ENCODE data around the gene KCNH1.

The KCNH1 gene

DNA sequence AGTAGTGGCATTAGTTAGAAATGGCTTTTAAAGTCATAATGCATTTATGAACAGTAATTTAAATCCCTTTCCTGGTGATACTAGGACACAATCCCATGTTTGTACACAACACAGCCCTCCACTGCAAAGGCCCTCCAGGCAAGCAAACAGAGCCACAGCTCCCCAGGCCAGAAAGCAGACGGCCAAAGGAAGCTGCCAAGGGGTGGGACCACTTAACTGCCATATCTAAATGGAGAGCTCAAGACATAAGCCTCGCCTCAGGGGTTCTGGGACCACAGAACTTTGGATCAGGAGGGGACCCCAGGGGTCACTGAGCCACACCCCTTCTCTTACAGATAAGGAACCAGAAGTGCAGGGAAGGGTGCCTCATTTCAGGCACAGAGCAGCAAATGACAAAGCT, 189.7 kb downstream of the KCNH1 start:
- Histone ChIP-seq H3K27ac (ENCODE audit: low read length) (no peak overlapping the region), H3K27me3 (ENCODE audit: low read depth, low read length) (no peaks in the 10 kb centered on the region), H3K4me1 (ENCODE audit: control insufficient read depth in 1 of 2, insufficient read depth in 2 of 2, low read length in 2 of 2) (no peaks in the 10 kb centered on the region), H3K36me3 (ENCODE audit: control insufficient read depth in 1 of 2, insufficient read depth in 2 of 2, low read length in 2 of 2) (no peaks in the 10 kb centered on the region), H3K9me3 (ENCODE audit: control insufficient read depth in 1 of 2, low read length in 2 of 2) (no peaks in the 10 kb centered on the region), H3K4me3 (ENCODE audit: low read depth in 1 of 2, low read length in 2 of 2) (no peak overlapping the region)

DNA sequence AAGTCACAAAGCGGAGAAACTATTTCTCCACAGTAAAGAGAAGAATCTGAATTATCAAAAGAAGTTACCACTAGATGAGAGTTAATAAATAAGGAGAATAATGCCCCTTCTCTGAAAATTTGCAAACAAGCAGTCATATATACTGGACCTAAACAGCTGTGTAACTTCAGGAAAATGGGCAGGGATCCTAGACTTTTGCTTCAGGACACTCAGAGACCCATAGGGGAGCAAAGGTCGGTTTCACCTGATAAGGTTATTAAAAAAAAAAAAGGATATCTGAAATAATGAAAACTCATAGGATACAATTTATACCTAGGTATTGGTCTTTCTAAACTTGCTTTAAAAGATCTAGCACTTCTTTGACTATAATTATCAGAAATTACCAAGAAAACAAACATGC, 191.4 kb downstream of the KCNH1 start:
- Histone ChIP-seq H3K9me3 (ENCODE audit: control insufficient read depth in 1 of 2, low read length in 2 of 2) (no peaks in the 10 kb centered on the region), H3K36me3 (ENCODE audit: control insufficient read depth in 1 of 2, insufficient read depth in 2 of 2, low read length in 2 of 2) (no peaks in the 10 kb centered on the region), H3K27me3 (ENCODE audit: low read depth, low read length) (no peaks in the 10 kb centered on the region), H3K4me1 (ENCODE audit: control insufficient read depth in 1 of 2, insufficient read depth in 2 of 2, low read length in 2 of 2) (no peaks in the 10 kb centered on the region), H3K27ac (ENCODE audit: low read length) (no peak overlapping the region), H3K4me3 (ENCODE audit: low read depth in 1 of 2, low read length in 2 of 2) (no peak overlapping the region)

DNA sequence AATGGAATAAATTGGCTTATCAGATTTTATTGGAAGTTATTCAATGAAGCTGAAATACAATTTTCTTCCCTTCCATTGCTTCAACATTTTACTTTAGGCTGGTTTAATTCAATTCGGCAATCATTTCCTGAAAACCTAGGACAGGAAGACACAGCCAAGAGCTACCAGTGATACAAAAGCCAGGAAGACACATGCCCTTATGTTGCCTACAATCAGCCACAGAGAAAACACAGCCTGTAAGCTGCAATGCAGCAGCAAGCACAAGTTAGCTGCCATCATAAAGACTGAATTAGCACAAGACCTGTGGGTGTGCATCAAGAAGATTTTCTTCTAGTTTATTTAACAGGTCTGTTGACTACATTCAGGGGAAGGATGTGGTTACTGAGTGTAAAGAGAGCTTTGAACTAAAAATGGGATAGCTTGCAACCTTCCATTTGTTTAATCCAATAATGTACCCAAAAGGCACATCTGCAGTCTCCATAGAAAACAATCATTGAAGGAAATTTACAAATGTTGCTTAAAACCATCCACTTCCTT, 193.8 kb downstream of the KCNH1 start:
- no peaks in the 10 kb centered on the region for H3K27me3 ChIP-seq (ENCODE audit: low read depth, low read length)
- no peaks in the 10 kb centered on the region for H3K36me3 ChIP-seq (ENCODE audit: control insufficient read depth in 1 of 2, insufficient read depth in 2 of 2, low read length in 2 of 2)
- H3K9me3 ChIP-seq (ENCODE audit: control insufficient read depth in 1 of 2, low read length in 2 of 2) = no peaks in the 10 kb centered on the region
- H3K4me3 ChIP-seq (ENCODE audit: low read depth in 1 of 2, low read length in 2 of 2) = no peak overlapping the region
- H3K4me1 ChIP-seq (ENCODE audit: control insufficient read depth in 1 of 2, insufficient read depth in 2 of 2, low read length in 2 of 2) = no peaks in the 10 kb centered on the region
- H3K27ac ChIP-seq (ENCODE audit: low read length) = no peak overlapping the region

DNA sequence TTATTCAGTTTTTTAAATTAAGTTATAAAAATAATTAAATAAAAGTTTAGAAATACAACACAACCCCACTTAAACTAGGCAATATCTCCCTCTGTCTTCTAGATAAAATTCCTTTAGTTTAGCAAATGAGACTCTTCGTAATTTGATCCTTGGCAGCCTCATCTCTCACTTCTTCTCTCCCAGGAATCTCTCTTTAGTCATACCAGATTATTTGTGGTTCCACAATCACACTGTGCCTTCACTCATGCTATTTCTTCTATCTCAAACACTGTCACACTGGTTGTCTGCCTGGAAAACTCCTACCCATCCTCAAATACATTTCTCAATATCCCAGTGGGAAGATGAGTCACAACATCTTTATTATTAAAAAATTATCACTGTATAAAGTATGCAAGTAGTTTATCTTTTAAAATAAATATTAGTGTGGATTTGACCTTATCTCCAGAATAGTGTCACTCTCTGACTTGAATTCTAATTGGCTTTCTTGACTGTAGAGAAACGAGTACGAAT, 195.5 kb downstream of the KCNH1 start:
- Histone ChIP-seq H3K4me3 (ENCODE audit: low read depth in 1 of 2, low read length in 2 of 2) (no peak overlapping the region), H3K27me3 (ENCODE audit: low read depth, low read length) (no peaks in the 10 kb centered on the region), H3K4me1 (ENCODE audit: control insufficient read depth in 1 of 2, insufficient read depth in 2 of 2, low read length in 2 of 2) (no peaks in the 10 kb centered on the region), H3K27ac (ENCODE audit: low read length) (no peak overlapping the region), H3K9me3 (ENCODE audit: control insufficient read depth in 1 of 2, low read length in 2 of 2) (no peaks in the 10 kb centered on the region), H3K36me3 (ENCODE audit: control insufficient read depth in 1 of 2, insufficient read depth in 2 of 2, low read length in 2 of 2) (no peaks in the 10 kb centered on the region)

DNA sequence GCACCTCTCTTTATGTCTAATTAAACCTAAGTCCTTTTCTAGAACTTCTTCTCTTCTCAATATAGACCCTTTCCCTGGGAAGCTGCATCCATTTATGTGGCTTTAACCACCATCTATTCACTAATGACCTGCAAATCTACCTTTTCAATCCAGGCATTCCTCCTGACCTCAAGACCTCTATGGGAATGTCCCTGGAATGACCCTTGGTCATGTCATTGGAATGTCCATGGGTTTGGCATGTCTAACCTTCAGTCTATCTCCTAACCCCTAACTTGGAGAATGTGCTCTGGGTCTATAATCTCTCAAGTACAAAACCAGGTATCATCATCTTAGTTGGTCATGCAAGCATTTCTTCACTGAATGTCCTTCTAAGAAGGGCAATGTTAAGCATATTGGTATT, 196.1 kb downstream of the KCNH1 start:
- no peaks in the 10 kb centered on the region for H3K36me3 ChIP-seq (ENCODE audit: control insufficient read depth in 1 of 2, insufficient read depth in 2 of 2, low read length in 2 of 2)
- H3K9me3 ChIP-seq (ENCODE audit: control insufficient read depth in 1 of 2, low read length in 2 of 2) = no peaks in the 10 kb centered on the region
- no peak overlapping the region for H3K27ac ChIP-seq (ENCODE audit: low read length)
- H3K4me1 ChIP-seq (ENCODE audit: control insufficient read depth in 1 of 2, insufficient read depth in 2 of 2, low read length in 2 of 2) = no peaks in the 10 kb centered on the region
- H3K4me3 ChIP-seq (ENCODE audit: low read depth in 1 of 2, low read length in 2 of 2) = no peak overlapping the region
- H3K27me3 ChIP-seq (ENCODE audit: low read depth, low read length) = no peaks in the 10 kb centered on the region

DNA sequence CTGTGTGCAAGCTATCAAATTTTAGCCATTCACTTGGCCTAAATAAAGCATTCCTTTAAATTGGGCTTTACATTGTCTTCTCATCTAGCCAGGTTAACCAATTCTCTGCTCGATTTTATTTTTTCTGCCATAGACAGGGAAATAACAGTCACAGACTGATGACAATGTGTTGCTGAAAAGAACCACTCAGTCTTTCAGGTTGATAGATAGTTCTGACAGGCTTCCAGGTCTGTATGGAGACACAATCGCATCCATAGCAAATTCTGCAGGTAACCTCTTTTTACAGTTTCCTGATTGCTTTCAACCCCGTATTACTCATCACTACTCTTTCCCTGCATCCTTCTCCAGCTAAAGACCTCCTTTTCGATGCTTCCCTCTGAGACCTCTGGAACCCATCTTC, 198.0 kb downstream of the KCNH1 start:
- Histone ChIP-seq H3K27me3 (ENCODE audit: low read depth, low read length) (no peaks in the 10 kb centered on the region), H3K9me3 (ENCODE audit: control insufficient read depth in 1 of 2, low read length in 2 of 2) (peaks cover 0 to under 1% of the 10 kb centered on the region in 2 donors), H3K4me3 (ENCODE audit: low read depth in 1 of 2, low read length in 2 of 2) (no peak overlapping the region), H3K4me1 (ENCODE audit: control insufficient read depth in 1 of 2, insufficient read depth in 2 of 2, low read length in 2 of 2) (no peaks in the 10 kb centered on the region), H3K27ac (ENCODE audit: low read length) (no peak overlapping the region), H3K36me3 (ENCODE audit: control insufficient read depth in 1 of 2, insufficient read depth in 2 of 2, low read length in 2 of 2) (no peaks in the 10 kb centered on the region)

DNA sequence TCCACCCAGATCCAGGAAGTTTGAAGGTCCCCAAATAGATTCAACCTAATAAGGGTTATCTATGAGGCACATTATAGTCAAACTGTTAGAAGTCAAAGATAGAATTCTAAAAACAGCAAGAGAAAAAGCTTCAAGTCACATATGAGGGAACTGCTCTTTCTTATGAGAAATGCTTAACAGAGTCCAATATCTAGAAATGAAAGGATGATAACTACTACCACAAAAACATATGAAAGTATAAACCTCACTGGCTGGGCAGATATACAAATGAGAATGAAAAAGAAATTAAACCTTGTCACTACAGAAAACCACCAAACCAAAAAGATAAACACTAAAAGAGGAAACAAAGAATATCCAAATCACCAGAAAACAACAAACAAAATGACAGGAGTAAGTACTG, 201.8 kb downstream of the KCNH1 start:
- H3K4me1 ChIP-seq (ENCODE audit: control insufficient read depth in 1 of 2, insufficient read depth in 2 of 2, low read length in 2 of 2) = no peaks in the 10 kb centered on the region

DNA sequence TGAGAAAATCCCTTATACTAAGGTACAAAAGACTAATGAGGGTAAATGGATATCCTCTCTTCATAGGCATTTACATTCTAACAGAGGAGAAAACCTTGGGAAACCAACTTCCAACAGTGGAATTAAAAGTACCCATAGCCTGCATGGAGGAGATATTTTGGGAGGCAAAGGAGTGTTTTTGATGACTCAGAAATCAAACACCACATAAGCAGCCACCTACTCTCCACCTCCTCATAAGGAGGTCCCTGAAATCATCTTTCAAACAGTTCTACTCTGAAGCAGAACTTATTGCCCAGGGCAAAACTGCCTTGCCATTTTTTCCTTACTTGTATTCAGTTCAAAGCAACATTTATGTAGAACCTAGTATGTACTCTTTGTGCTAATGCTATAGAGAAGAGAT, 211.3 kb downstream of the KCNH1 start:
- no peaks in the 10 kb centered on the region for H3K36me3 ChIP-seq (ENCODE audit: control insufficient read depth in 1 of 2, insufficient read depth in 2 of 2, low read length in 2 of 2)
- H3K4me1 ChIP-seq (ENCODE audit: control insufficient read depth in 1 of 2, insufficient read depth in 2 of 2, low read length in 2 of 2) = no peaks in the 10 kb centered on the region
- no peaks in the 10 kb centered on the region for H3K27me3 ChIP-seq (ENCODE audit: low read depth, low read length)
- no peak overlapping the region for H3K27ac ChIP-seq (ENCODE audit: low read length)
- H3K4me3 ChIP-seq (ENCODE audit: low read depth in 1 of 2, low read length in 2 of 2) = no peak overlapping the region
- H3K9me3 ChIP-seq (ENCODE audit: control insufficient read depth in 1 of 2, low read length in 2 of 2) = peaks cover 0 to 13% of the 10 kb centered on the region in 2 donors

More for the DNA sequence above, 201.8 kb downstream of the KCNH1 start:
- Histone ChIP-seq H3K27ac (ENCODE audit: low read length) (no peak overlapping the region), H3K27me3 (ENCODE audit: low read depth, low read length) (no peaks in the 10 kb centered on the region), H3K9me3 (ENCODE audit: control insufficient read depth in 1 of 2, low read length in 2 of 2) (peaks cover 0 to 8% of the 10 kb centered on the region in 2 donors), H3K36me3 (ENCODE audit: control insufficient read depth in 1 of 2, insufficient read depth in 2 of 2, low read length in 2 of 2) (no peaks in the 10 kb centered on the region), H3K4me3 (ENCODE audit: low read depth in 1 of 2, low read length in 2 of 2) (no peak overlapping the region)

DNA sequence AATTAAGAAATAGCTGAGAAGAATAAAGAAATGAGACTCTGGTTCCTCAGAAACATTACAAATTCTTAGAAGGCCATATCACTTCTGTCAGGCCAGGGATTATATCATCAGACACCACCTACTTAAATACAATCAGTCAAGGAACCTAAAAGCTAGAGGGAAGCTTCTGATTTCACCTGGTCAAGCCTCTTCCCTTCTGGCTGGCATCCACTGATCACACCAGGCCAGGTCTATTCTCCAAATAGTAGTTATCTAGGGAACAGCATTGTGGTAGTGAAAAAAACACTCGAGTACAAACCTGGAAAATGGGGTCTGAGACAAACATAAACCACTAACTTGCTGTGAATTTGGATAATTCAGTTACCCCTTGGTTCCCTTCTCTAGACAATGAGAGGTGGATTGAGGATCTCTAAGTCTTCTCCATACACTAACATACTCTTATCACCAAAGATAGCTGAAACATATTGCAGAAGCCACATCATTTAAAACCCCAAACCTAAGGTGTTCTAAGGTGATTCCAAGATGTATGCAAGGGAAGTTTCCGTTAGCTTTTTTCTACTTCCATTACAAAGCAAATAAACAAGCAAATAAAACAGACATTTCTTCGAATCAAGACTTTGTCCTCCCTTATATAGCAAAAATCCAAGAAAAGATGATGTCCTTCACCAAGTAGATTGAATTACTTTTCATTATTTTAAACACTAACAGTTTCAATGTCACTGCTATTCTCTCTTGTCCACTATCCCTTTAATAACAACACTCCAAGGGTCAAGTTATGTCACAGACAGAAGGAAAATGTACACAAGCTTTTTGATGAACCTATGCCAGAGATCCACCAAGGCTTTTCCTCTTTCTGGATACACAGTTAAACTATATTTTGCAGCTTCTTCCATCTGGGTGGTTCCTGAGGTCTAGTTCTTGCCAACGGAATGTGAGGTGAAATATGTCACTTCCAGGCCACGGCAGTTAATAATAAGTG, 212.9 kb downstream of the KCNH1 start:
- H3K4me1 ChIP-seq (ENCODE audit: control insufficient read depth in 1 of 2, insufficient read depth in 2 of 2, low read length in 2 of 2) = no peaks in the 10 kb centered on the region
- H3K27ac ChIP-seq (ENCODE audit: low read length) = no peak overlapping the region
- H3K9me3 ChIP-seq (ENCODE audit: control insufficient read depth in 1 of 2, low read length in 2 of 2) = peaks cover 0 to 6% of the 10 kb centered on the region in 2 donors
- H3K36me3 ChIP-seq (ENCODE audit: control insufficient read depth in 1 of 2, insufficient read depth in 2 of 2, low read length in 2 of 2) = no peaks in the 10 kb centered on the region
- no peak overlapping the region for H3K4me3 ChIP-seq (ENCODE audit: low read depth in 1 of 2, low read length in 2 of 2)
- no peaks in the 10 kb centered on the region for H3K27me3 ChIP-seq (ENCODE audit: low read depth, low read length)

DNA sequence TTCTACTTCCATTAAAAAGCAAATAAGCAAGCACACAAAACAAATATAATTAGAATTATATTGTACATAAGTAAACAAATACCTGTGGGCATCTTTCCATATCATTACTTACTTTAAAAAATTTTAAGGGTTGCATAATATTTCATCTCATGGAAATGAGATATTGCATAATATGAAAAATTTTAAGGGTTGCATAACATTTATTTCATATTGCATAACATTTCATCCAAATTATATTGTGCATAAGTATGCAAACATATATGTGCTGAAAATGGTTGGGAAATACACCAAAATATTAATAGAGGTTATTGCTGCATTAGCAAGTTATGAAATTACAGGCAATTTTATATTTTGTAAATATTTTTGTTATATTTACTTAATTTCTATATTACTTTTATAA, 213.7 kb downstream of the KCNH1 start:
- no peaks in the 10 kb centered on the region for H3K36me3 ChIP-seq (ENCODE audit: control insufficient read depth in 1 of 2, insufficient read depth in 2 of 2, low read length in 2 of 2)
- H3K27me3 ChIP-seq (ENCODE audit: low read depth, low read length) = no peaks in the 10 kb centered on the region
- H3K4me3 ChIP-seq (ENCODE audit: low read depth in 1 of 2, low read length in 2 of 2) = no peak overlapping the region
- H3K4me1 ChIP-seq (ENCODE audit: control insufficient read depth in 1 of 2, insufficient read depth in 2 of 2, low read length in 2 of 2) = no peaks in the 10 kb centered on the region
- H3K9me3 ChIP-seq (ENCODE audit: control insufficient read depth in 1 of 2, low read length in 2 of 2) = peaks cover 0 to 1% of the 10 kb centered on the region in 2 donors
- H3K27ac ChIP-seq (ENCODE audit: low read length) = no peak overlapping the region

DNA sequence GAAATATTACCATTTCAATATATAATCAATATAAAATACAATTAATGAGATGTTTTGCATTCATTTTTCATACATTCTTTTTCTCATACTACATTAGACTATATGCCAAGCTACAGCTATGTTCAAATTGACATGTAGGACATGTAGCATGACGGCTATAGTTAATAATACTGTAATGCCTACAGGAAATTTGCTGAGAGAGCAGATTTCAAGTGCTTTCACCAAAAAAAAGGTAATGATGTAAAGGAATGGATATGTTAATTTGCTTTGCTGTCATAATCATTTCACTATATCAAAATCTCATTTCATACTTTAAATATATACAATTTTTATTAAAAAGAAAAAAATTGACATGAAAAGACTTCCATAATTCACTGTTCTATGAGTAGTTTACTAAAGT, 215.1 kb downstream of the KCNH1 start:
- Histone ChIP-seq H3K36me3 (ENCODE audit: control insufficient read depth in 1 of 2, insufficient read depth in 2 of 2, low read length in 2 of 2) (no peaks in the 10 kb centered on the region), H3K4me3 (ENCODE audit: low read depth in 1 of 2, low read length in 2 of 2) (no peak overlapping the region), H3K27me3 (ENCODE audit: low read depth, low read length) (no peaks in the 10 kb centered on the region), H3K9me3 (ENCODE audit: control insufficient read depth in 1 of 2, low read length in 2 of 2) (no peaks in the 10 kb centered on the region), H3K27ac (ENCODE audit: low read length) (no peak overlapping the region), H3K4me1 (ENCODE audit: control insufficient read depth in 1 of 2, insufficient read depth in 2 of 2, low read length in 2 of 2) (no peaks in the 10 kb centered on the region)

Measured in muscle layer of duodenum (tissue), 2 donors.